ENCODE data around the gene FUT6.
A peak's percentile ranks its signal among the peaks of the same experiment; 100 is the strongest.

FUT6 gene

DNA sequence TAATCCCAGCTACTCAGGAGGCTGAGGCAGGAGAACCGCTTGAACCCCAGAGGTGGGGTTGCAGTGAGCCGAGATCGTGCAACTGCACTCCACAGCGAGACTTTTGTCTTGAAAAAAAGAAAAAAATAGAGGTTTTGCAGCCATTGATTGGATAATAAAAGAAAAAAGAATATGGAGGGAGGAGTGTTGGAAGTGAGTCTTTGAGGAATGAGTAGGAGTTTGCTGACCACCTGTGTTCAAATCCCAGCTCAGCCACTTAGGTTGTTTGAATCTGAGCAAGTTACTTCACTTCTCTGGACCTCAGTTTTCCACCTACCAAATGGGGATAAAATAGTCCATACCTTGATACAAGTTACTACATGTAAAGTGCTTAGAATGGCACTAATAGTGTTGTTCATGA, 28.4 kb downstream of the FUT6 start:
- no peak for DNase-seq (ENCODE audit: low spot score)

GRCh38 chr19:5809469-5809868, 30.0 kb downstream of the FUT6 start:
- TF ChIP-seq CTCF (IDR thresholded peaks at IDR 0.05; ENCODE audit: extremely low read depth, missing control alignments), result no peak
- DNase-seq (ENCODE audit: low spot score), result no peak

More for the DNA sequence above, 28.4 kb downstream of the FUT6 start:
- TF ChIP-seq CTCF (IDR thresholded peaks at IDR 0.05; ENCODE audit: extremely low read depth, missing control alignments), result no peak

GRCh38 chr19:5809053-5809452, 30.4 kb downstream of the FUT6 start:
- no peak for DNase-seq (ENCODE audit: low spot score)
- no peak for TF ChIP-seq CTCF (IDR thresholded peaks at IDR 0.05; ENCODE audit: extremely low read depth, missing control alignments)

- no peak for TF ChIP-seq CTCF (IDR thresholded peaks at IDR 0.05; ENCODE audit: extremely low read depth, missing control alignments)
- no peak for DNase-seq (ENCODE audit: low spot score)
These were observed 31.2 kb downstream of the FUT6 start for GRCh38 chr19:5808120-5808816.

GRCh38 chr19:5806905-5807304, 32.6 kb downstream of the FUT6 start:
- TF ChIP-seq CTCF (IDR thresholded peaks at IDR 0.05; ENCODE audit: extremely low read depth, missing control alignments), result no peak
- no peak for DNase-seq (ENCODE audit: low spot score)

DNA sequence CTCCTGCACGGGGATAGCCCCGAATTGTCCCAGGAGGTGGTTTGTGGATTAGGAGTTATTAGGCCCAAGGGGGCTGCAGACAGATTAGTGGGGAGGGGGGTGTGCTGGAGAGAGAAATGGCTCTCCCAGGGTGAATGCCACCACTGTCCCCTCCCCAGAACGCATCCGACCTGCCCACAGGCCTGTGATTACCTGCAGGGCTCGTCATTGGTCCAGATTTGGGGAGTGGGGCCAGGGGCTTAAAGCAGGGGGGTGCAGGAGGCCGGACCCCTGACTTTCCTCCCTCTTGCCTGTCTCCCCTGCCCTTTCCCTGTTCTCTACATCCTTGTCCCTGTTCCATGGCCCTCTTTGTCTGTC, 33.4 kb downstream of the FUT6 start:
- no peak for DNase-seq (ENCODE audit: low spot score)
- TF ChIP-seq CTCF (IDR thresholded peaks at IDR 0.05; ENCODE audit: extremely low read depth, missing control alignments), result no peak

GRCh38 chr19:5805462-5806132, 33.9 kb downstream of the FUT6 start:
- peak; percentile 80 for DNase-seq (ENCODE audit: low spot score)
- TF ChIP-seq CTCF (IDR thresholded peaks at IDR 0.05; ENCODE audit: extremely low read depth, missing control alignments), result peak; percentile 45

Data from GM20000 (cell line).